Measurements from ENCODE around the gene NRN1.

DNA sequence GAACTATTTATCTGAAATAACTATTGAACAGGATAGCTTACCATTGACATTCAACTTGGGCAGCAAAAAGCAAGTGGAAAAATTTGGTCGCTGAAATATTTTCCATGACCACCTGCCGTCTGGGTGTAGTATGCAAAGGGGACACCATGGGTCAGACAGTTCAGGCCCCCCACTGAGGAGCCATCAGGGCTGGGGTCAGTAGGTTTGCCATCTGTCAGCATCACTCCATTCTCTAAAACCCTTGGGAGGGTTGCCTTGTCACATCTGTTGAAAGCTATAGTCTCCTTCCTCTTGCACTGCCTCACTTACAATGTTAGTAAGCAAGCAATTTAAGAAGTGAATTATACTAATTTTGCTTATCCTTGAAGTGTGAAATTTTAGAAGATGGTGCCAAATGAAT lies 44.9 kb downstream of the NRN1 start:
- TF ChIP-seq CTCF (conservative IDR thresholded peaks at IDR 0.05 in 1 of 2, IDR thresholded peaks at IDR 0.05 in 1 of 2; ENCODE audit: low read depth in 1 of 2, low read length in 2 of 2), result no peak
- TF ChIP-seq EZH2 (IDR thresholded peaks at IDR 0.05; ENCODE audit: low read length, missing control alignments), result no peak
